ENCODE measurements around the gene CNTNAP2.

Gene CNTNAP2

DNA sequence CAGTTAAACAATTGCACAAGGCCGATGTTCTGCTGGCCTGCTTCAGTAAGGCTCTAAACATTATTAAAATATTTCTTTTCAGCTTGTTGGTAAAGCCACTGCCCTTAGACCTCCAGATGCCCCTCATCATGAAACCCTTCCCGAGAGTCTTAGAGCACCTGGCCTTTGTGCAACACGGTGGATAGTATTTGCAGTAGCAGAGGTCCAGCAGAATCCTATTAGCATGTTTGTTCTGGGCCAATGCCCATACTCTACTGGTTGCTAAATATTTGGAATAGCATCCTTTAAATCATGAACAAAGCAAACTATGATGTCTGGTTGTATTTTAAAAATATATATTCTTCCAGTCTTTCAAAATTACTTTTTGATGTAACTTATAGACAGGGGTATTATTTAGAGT, 584.6 kb downstream of the CNTNAP2 start:
- no peak for DNase-seq

DNA sequence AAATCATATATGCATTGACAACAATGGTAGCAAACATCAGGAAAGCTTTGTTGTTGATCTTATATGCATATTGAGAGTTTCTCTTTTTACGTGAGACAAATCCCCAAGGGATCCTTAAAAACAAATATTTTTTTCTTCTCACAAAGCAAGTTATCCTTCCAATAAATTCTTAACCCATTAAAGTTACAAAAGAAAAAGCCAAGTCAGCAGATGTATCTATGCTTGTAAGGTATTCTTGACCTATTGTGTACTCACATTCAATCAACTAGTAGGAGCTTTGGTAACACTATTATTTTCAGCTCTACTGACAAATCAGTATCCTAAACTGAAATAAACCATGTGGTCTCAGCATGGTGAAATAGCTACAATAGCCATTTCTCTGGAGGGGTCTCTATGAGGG, 586.3 kb downstream of the CNTNAP2 start:
- DNase-seq: no peak

DNA sequence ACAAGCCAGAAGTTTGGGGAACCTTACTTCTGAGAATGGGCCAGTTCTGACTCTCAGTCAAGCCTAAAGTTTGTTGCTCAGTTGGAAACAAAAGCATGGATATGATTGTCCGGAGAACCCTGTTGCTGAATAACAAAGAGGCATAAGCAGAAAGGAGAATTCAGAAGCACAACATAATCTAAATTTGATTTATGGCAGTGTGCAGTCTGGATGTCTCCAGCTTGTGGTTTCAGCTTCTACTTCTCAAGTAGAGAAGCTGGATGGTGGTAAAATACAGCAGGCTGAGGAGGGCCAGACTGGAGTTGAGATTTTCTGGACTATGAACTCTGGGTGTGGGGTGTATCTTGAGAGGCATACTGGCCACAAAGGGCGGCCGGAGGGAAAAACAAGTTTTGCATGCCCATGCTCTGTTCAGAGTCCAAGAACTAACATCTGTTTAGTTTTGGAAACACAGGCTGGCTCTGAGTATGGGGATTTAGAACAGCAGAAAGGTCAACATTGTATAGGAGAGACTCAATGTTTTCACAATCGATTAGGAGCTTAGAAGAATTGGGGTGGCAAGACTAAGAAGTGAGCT, 592.9 kb downstream of the CNTNAP2 start:
- DNase-seq: no peak

GRCh38 chr7:146713205-146713604, 596.6 kb downstream of the CNTNAP2 start:
- DNase-seq: no peak

DNA sequence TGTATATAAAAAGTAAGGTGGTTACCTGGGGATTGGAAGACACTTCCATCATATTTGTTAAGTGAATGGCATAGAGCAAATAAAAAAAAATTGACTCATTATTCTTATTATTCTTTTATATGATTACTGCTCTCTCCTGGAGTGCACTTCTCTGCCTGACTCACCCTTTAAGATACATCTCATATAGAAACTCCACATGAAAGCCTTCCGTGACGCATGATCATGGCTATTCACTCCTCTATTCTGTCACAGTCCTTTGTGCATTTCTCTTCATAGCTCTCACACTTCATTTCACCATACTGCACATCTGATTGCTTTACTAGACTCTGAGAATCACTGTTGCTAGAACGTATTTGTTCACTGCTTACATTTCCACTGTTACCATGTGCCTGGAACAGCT, 597.3 kb downstream of the CNTNAP2 start:
- DNase-seq: no peak

GRCh38 chr7:146720195-146720594, 603.6 kb downstream of the CNTNAP2 start:
- DNase-seq: no peak

DNA sequence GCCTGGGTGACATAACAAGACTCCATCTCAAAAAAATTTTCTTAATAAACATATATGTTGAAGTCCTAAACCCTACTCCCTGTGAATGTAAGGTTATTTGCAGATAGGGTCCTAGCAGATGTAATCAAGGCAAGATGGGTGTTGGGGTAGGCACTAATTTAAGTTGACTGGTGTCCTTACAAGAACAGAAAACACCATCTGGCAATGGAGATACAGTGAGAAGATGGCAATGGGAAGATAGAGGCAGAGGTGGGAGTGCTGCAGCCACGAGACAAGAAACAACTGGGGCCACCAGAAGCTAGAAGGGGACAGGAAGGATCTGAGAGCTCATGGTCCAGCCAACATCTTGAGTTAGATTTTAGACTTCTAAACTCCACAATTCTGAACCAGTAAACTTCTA, 606.4 kb downstream of the CNTNAP2 start:
- no peak for DNase-seq

DNA sequence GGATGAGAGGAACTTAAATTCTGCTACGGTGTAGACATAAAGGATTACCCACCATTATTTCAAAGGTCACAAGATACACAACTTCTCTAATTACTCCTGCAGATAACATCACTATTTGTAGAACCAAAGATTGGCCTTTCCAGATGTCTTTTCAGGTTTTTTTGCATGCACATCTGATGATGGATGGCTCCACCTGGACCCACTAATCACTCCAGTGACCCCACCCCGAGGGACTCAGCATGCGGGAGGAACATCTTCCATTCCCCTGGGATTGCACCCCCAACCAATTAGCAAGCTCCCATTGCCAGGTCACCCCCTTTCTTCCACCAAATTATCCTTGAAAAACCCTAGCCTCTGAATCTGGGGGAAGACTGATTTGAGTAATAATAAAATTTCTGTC, 608.9 kb downstream of the CNTNAP2 start:
- DNase-seq: no peak

GRCh38 chr7:146728141-146728540, 611.5 kb downstream of the CNTNAP2 start:
- DNase-seq: no peak

- no peak for DNase-seq
Measured at GRCh38 chr7:146728611-146729010, 612.0 kb downstream of the CNTNAP2 start.

DNA sequence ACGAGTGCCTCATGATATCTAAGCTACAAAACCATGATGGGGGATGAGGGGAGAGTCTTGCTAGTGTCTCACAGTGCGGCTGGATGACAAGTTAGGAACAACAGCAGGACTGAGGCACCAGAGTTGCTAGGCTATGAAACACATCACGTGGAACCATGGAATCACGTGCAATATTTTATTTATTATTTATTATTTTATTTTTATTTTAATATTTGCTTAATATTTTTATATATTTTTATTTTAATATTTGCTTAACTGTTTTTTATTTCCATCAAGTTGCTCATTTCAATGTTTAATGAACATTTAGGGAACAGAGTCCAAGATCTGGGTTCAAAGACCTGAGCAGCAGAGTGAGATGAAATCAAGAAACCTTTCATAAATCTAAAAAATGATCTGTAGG, 614.6 kb downstream of the CNTNAP2 start:
- DNase-seq: no peak

GRCh38 chr7:146735992-146736391, 619.4 kb downstream of the CNTNAP2 start:
- DNase-seq: no peak

GRCh38 chr7:146736446-146737190, 620.0 kb downstream of the CNTNAP2 start:
- DNase-seq: no peak

DNA sequence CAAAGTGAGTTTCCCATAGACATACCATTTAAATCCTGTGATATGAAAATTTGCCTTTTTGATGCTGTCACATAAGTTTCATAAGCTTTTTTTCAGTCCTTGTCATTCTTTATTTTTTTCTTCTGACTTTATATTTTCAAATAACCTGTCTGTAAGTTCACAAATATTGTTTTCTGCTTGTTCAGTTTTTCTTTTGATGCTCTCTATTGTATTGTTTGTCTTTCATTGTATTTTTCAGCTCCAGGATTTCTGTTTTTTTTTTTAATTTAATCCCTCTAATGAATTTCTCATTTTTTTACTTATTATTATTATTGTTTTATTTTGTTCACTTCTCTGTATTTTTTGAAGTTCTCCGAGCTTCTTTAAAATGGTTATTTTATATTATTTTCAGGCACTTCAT, 623.4 kb downstream of the CNTNAP2 start:
- DNase-seq: no peak

GRCh38 chr7:146741911-146742310, 625.3 kb downstream of the CNTNAP2 start:
- DNase-seq: no peak

- no peak for DNase-seq
Measured at GRCh38 chr7:146754385-146754784, 637.8 kb downstream of the CNTNAP2 start.

DNA sequence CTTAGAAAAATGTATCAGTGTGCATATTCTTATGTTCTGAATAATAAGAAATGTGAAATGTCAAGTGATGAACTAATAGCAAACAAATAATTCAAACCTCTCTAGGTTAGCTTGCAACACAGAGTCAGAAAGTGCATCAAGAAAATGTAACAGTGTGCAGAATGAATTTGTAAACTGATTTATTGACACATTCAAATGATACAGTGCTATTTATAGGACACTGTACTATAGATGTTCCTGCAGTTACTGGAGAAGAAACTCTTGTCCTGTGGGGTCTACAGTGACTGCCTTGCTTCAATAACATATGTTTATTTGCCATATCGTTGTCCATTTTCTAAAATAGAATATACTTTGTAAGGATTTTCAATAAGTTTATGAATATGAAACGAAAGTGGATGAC, 639.0 kb downstream of the CNTNAP2 start:
- no peak for DNase-seq

GRCh38 chr7:146764458-146764857, 647.9 kb downstream of the CNTNAP2 start:
- no peak for DNase-seq

DNA sequence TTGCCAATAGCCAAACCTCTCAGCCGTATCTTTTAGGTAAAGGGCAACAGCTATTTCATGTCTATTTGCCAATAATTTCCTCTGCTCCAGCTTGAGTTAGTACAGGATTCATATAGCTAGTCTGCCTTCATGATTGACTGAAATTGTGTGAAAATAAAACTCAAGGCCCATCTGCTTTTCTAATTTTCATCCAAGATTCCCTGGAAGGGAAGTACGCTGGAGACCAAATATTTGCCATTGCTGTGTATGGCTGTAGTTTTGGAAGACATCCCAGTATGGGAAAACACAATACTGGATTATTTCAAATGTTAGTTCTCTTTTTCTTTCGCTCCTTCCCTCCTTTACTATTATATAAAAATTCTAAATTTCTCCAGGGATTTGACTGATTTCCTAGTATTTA, 652.4 kb downstream of the CNTNAP2 start:
- no peak for DNase-seq

DNA sequence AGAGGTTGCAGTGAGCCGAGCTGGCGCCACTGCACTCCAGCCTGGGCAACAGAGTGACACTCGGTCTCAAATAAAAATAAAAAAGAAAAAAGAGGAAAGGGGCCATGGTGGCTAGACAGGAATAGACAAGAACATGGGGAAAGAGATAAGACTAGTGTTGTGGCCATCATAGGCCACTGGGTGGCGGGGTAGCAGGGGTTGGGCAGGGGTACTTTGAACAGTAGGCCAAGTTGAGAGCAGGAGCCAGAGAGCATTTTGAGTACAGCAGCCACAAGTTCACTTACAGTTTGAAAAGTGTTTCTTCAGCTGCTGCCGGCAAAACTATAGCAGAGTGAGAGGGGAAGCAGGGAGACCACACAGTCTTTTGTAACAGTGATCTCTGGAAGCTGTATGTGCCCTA, 656.0 kb downstream of the CNTNAP2 start:
- no peak for DNase-seq

GRCh38 chr7:146773506-146773905, 656.9 kb downstream of the CNTNAP2 start:
- DNase-seq: no peak

DNA sequence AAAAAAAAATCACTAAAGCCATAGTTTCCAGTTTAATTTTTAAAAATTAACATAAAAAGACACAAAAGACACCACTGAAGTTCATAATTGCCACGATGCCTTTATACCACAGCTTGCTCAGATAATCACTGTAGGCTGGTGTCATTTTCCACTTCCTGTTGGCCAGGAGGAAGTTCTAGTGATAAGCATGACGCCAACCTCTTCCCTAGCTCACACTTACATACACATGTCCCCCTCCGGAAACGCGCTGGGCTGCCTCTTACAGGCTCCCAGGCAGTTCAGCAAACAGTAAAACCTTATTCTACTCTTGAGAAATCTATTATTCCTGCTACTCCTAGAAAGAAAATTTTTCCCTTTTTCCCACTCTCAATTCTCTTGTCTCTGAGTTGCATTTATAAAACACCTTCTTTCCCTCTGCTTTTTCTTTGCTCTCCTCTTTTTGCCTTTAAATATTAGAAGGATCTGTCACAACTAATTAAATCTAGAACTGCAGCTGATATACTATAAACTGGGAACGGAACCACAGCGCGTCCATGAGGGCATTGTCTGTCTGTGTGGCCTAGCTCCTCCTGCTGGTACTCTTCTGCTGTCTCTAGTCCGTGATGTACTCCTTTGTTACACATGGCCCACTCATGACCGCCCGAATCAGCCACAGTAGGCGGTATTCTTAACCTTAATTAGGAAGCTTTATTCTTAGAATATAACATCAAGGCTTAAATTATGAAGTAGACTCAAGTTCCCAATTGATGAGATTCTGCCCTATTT, 664.9 kb downstream of the CNTNAP2 start:
- DNase-seq: no peak

DNA sequence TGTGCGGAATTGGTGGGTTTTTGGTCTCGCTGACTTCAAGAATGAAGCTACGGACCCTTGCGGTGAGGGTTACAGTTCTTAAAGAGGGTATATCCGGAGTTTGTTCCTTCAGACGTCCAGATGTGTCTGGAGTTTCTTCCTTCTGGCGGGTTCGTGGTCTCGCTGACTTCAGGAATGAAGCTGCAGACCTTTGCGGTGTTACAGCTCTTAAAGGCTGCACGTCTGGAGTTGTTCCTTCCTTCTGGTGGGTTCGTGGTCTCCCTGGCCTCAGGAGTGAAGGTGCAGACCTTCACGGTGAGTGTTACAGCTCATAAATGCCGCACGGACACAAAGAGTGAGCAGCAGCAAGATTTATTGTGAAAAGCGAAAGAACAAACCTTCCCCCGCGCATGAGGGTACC, 670.7 kb downstream of the CNTNAP2 start:
- DNase-seq: no peak

DNA sequence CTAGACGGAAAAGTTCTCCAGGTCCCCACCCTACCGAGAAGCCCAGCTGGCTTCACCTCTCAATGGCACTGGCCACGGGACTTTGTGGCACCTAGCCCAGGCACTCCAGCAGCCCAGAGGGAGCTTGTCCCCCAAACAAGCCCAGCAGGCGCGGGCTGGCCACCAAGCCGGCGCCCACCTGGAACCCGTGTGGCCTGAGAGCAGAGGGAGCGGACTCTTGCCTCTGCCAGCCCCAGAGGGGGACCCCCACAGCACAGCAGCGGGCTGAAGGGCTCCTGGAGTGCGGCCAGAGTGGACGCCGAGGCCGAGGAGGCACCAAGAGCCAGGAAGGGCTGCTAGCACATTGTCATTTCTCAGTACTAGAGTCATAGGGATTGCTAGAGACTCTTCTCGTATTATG, 671.4 kb downstream of the CNTNAP2 start:
- DNase-seq: no peak
